Measurements from ENCODE around the gene WNT7A. TPM values are rescaled to one million over a fixed set of nuclear protein-coding genes. Genes with fewer than 3 reads are reported as not detected.

The WNT7A gene
- total RNA-seq, 2 experiments from 2014 or later = 0.13 TPM; not detected in 1

DNA sequence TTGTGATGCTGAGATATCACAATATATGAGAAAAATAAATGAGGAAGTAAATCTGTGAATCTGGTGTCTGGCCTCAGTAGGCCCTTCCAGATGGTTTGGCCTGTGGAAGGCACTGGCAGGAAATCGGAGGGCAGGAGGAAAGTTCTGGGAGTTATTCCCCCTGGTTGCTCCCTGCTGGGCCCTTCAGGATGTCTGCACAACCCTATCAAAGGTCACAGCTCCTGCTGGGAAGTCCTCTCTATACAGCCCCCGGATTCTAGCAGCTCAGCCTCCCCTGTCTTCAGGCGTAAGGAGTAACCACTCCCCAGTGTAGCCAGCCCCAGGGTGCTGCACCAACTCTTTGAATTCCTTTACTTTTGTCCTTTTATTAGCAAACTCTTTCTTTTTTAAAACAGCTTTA is 56.2 kb downstream of the WNT7A start:
- no peaks in the 10 kb centered on the region for H3K36me3 Mint-ChIP-seq (ENCODE audit: low read depth)
- H3K4me3 Mint-ChIP-seq = no peak overlapping the region
- H3K4me1 Mint-ChIP-seq = no peaks in the 10 kb centered on the region
- no peaks in the 10 kb centered on the region for H3K27me3 Mint-ChIP-seq
- no peak overlapping the region for H3K27ac Mint-ChIP-seq
- CTCF ChIA-PET = no interaction called here
- no peak for DNase-seq
- no peaks in the 10 kb centered on the region for H3K9me3 Mint-ChIP-seq
- POLR2A ChIA-PET = no interaction called here

- no peaks in the 10 kb centered on the region for H3K36me3 Mint-ChIP-seq (ENCODE audit: low read depth)
- no peak overlapping the region for H3K4me3 Mint-ChIP-seq
- ChIA-PET POLR2A (no interaction called here), CTCF (no interaction called here)
- no peaks in the 10 kb centered on the region for H3K9me3 Mint-ChIP-seq
- no peak overlapping the region for H3K27ac Mint-ChIP-seq
- H3K4me1 Mint-ChIP-seq = no peaks in the 10 kb centered on the region
- no peak for DNase-seq
- H3K27me3 Mint-ChIP-seq = no peaks in the 10 kb centered on the region
Measured at GRCh38 chr3:13822871-13823585, 56.8 kb downstream of the WNT7A start.

DNA sequence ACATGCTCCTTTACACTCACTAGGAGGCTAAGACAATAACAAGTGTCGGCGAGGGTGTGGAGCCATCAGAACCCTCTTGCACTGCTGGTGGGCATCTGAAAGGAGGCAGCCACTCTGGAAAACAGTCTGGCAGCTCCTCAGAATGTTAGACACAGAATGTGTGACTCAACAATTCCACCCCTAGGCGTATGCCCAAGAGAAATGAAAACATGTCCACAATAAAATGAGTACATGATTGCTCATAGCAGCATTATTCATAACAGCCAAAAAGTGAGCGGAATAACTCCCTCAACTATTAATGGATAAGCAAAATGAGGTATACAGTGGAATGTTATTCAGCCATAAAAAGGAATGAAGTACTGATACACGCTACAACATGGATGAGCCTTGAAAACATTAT is 57.8 kb downstream of the WNT7A start:
- ChIA-PET CTCF (no interaction called here), POLR2A (no interaction called here)
- no peaks in the 10 kb centered on the region for H3K27me3 Mint-ChIP-seq
- DNase-seq = no peak
- H3K4me1 Mint-ChIP-seq = no peaks in the 10 kb centered on the region
- H3K27ac Mint-ChIP-seq = no peak overlapping the region
- H3K4me3 Mint-ChIP-seq = no peak overlapping the region
- no peaks in the 10 kb centered on the region for H3K36me3 Mint-ChIP-seq (ENCODE audit: low read depth)
- peaks cover 8% of the 10 kb centered on the region for H3K9me3 Mint-ChIP-seq

GRCh38 chr3:13821126-13821525 is 58.7 kb downstream of the WNT7A start:
- POLR2A ChIA-PET = no interaction called here

DNA sequence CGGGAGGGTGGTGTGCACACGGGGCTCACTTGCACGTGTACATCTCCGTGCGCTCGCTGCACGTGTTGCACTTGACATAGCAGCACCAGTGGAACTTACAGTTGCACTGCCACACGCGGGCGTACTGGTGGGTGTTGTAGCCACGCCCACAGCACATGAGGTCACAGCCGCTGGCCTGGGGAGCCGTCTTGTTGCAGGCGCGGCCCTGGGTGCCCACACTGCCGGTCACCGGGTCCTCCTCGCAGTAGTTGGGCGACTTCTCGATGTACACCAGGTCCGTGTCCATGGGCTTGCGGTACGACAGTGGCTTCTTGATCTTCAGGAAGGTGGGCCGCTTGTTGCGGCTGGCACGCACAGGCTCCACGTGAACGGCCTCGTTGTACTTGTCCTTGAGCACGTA is 61.0 kb downstream of the WNT7A start:
- Mint-ChIP-seq H3K27ac (no peak overlapping the region), H3K36me3 (ENCODE audit: low read depth) (peaks cover 14% of the 10 kb centered on the region), H3K4me3 (no peak overlapping the region), H3K27me3 (no peaks in the 10 kb centered on the region), H3K9me3 (peaks cover 31% of the 10 kb centered on the region), H3K4me1 (no peaks in the 10 kb centered on the region)
- ChIA-PET POLR2A (no interaction called here), CTCF (no interaction called here)
- DNase-seq = no peak

More at GRCh38 chr3:13821126-13821525, 58.7 kb downstream of the WNT7A start:
- H3K27ac Mint-ChIP-seq = no peak overlapping the region
- CTCF ChIA-PET = no interaction called here
- H3K4me1 Mint-ChIP-seq = no peaks in the 10 kb centered on the region
- peaks cover 4% of the 10 kb centered on the region for H3K36me3 Mint-ChIP-seq (ENCODE audit: low read depth)
- H3K4me3 Mint-ChIP-seq = no peak overlapping the region
- no peak for DNase-seq
- peaks cover 17% of the 10 kb centered on the region for H3K9me3 Mint-ChIP-seq
- H3K27me3 Mint-ChIP-seq = no peaks in the 10 kb centered on the region

- Mint-ChIP-seq H3K9me3 (peaks cover 40% of the 10 kb centered on the region), H3K27ac (no peak overlapping the region), H3K27me3 (no peaks in the 10 kb centered on the region), H3K4me1 (no peaks in the 10 kb centered on the region), H3K4me3 (no peak overlapping the region), H3K36me3 (ENCODE audit: low read depth) (peaks cover 16% of the 10 kb centered on the region)
- CTCF ChIA-PET = no interaction called here
- POLR2A ChIA-PET = no interaction called here
- DNase-seq = no peak
Measured at GRCh38 chr3:13815088-13815683, 64.7 kb downstream of the WNT7A start.

GRCh38 chr3:13812034-13812471 is 67.8 kb downstream of the WNT7A start:
- Mint-ChIP-seq H3K27me3 (no peaks in the 10 kb centered on the region), H3K27ac (no peak overlapping the region), H3K4me3 (no peak overlapping the region), H3K36me3 (ENCODE audit: low read depth) (peaks cover 16% of the 10 kb centered on the region), H3K4me1 (no peaks in the 10 kb centered on the region), H3K9me3 (peaks cover 37% of the 10 kb centered on the region)
- ChIA-PET CTCF (no interaction called here), POLR2A (no interaction called here)
- DNase-seq = no peak

DNA sequence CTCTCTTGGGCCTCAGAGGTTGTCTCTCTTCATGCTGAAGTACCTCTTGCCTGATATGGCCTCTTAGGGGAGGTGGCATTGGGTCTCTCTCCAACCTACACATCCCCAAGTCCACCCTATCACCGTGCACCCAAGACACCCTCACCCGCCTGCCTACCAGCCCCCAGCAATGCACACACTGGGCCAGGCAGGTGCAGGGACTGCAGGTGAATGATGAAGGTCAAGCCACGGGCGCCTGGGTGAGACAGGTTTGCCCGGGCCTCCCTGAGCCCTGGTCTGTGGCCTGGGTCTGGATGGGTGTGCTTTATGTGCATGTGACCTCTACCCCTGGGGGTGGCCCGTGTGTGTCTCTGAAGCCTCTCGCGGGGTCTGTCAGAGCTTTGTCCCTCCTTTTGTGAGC is 68.3 kb downstream of the WNT7A start:
- H3K36me3 Mint-ChIP-seq (ENCODE audit: low read depth) = peaks cover 14% of the 10 kb centered on the region
- no peaks in the 10 kb centered on the region for H3K4me1 Mint-ChIP-seq
- ChIA-PET CTCF (no interaction called here), POLR2A (no interaction called here)
- no peak overlapping the region for H3K27ac Mint-ChIP-seq
- peaks cover 32% of the 10 kb centered on the region for H3K9me3 Mint-ChIP-seq
- H3K27me3 Mint-ChIP-seq = no peaks in the 10 kb centered on the region
- DNase-seq = no peak
- no peak overlapping the region for H3K4me3 Mint-ChIP-seq

DNA sequence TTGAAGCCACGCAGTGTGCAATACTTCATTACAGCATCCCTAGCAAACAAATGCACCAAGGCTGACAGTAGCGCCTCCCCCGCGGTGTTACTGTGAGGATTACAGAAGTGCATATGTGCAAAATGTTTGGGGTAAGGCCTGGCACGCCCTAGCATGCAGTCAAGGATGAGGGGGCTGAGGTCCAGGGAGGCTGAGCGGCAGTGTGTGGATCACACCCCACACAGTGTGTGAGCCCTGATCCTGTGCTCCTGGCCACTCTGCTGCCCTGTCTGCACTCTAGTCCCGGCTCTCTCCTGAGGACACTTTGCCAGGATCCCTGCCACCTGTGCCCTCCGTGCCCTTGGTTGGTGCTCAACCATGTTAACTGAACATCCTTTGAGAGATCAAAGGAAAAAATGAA is 71.3 kb downstream of the WNT7A start:
- no peak overlapping the region for H3K27ac Mint-ChIP-seq

GRCh38 chr3:13801361-13802204 is 78.3 kb downstream of the WNT7A start:
- H3K36me3 Mint-ChIP-seq (ENCODE audit: low read depth) = no peaks in the 10 kb centered on the region
- no peak overlapping the region for H3K4me3 Mint-ChIP-seq
- POLR2A ChIA-PET = no interaction called here
- peaks cover 3% of the 10 kb centered on the region for H3K27me3 Mint-ChIP-seq
- no peak for DNase-seq
- H3K4me1 Mint-ChIP-seq = no peaks in the 10 kb centered on the region
- no peaks in the 10 kb centered on the region for H3K9me3 Mint-ChIP-seq
- CTCF ChIA-PET = no interaction called here
- H3K27ac Mint-ChIP-seq = no peak overlapping the region

More for the DNA sequence above, 71.3 kb downstream of the WNT7A start:
- Mint-ChIP-seq H3K4me1 (no peaks in the 10 kb centered on the region), H3K4me3 (no peak overlapping the region), H3K36me3 (ENCODE audit: low read depth) (no peaks in the 10 kb centered on the region), H3K9me3 (peaks cover 9% of the 10 kb centered on the region), H3K27me3 (no peaks in the 10 kb centered on the region)
- CTCF ChIA-PET = no interaction called here
- no peak for DNase-seq
- POLR2A ChIA-PET = no interaction called here

GRCh38 chr3:13800064-13800463 is 79.8 kb downstream of the WNT7A start:
- no peaks in the 10 kb centered on the region for H3K9me3 Mint-ChIP-seq
- POLR2A ChIA-PET = no interaction called here

GRCh38 chr3:13798401-13798800 is 81.5 kb downstream of the WNT7A start:
- DNase-seq = no peak
- ChIA-PET POLR2A (no interaction called here), CTCF (no interaction called here)
- Mint-ChIP-seq H3K27me3 (peaks cover 3% of the 10 kb centered on the region), H3K27ac (no peak overlapping the region), H3K9me3 (no peaks in the 10 kb centered on the region), H3K4me3 (no peak overlapping the region), H3K36me3 (ENCODE audit: low read depth) (no peaks in the 10 kb centered on the region), H3K4me1 (no peaks in the 10 kb centered on the region)

More at GRCh38 chr3:13800064-13800463, 79.8 kb downstream of the WNT7A start:
- Mint-ChIP-seq H3K27me3 (peaks cover 3% of the 10 kb centered on the region), H3K4me3 (no peak overlapping the region), H3K4me1 (no peaks in the 10 kb centered on the region), H3K27ac (no peak overlapping the region), H3K36me3 (ENCODE audit: low read depth) (no peaks in the 10 kb centered on the region)
- CTCF ChIA-PET = no interaction called here
- no peak for DNase-seq

GRCh38 chr3:13796701-13797460 is 83.0 kb downstream of the WNT7A start:
- POLR2A ChIA-PET = no interaction called here
- no peaks in the 10 kb centered on the region for H3K9me3 Mint-ChIP-seq
- CTCF ChIA-PET = no interaction called here

More at GRCh38 chr3:13796701-13797460, 83.0 kb downstream of the WNT7A start:
- Mint-ChIP-seq H3K36me3 (ENCODE audit: low read depth) (no peaks in the 10 kb centered on the region), H3K27me3 (no peaks in the 10 kb centered on the region), H3K27ac (no peak overlapping the region), H3K4me1 (no peaks in the 10 kb centered on the region), H3K4me3 (no peak overlapping the region)
- DNase-seq = no peak
